ENCODE data around the gene STING1. TPM values are rescaled to one million over a fixed set of nuclear protein-coding genes. Genes with fewer than 3 reads are reported as not detected.

STING1 gene
- total and polyA plus RNA-seq, 2 donors (not counting 3 experiments of a cell fraction or from before 2014, with no cell fraction given), result 108 to 143 TPM

DNA sequence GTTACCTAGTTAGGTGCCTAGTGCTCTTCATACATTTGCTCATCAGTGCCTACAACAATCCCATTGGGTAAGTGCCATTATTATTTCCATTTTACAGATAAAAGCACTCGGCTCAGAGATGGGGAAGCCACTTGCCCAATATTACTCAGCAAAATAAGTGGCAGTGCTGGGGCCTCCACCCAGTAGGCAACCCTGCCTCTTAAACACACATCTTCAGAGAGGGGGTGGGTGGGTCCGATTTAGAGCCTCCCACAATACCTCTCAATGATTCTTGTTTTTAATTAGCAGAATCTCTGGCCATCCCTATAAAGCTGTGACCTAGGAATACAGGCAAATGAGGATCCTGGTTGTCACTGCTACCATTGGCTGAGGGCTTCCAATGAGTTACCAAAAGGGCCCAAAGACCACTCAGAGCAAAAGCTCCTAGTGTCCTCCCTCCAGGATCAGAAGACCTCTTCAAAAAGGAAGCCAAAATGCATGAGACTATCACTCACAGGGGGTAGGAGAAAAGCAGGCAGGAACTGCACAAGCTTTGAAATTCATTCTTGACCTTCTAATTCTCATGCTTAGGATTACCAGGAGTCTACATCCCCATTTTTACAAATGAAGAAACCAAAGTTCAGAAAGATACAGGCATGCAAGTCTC, 42.5 kb upstream of the STING1 start:
- Histone ChIP-seq H3K27me3 (ENCODE audit: control insufficient read depth in 2 of 2, insufficient read depth in 2 of 2, low read length in 2 of 2) (no peaks in the 10 kb centered on the region), H3K36me3 (ENCODE audit: control insufficient read depth in 2 of 2, extremely low read depth in 1 of 2, insufficient read depth in 2 of 2, low read length in 2 of 2) (no peaks in the 10 kb centered on the region), H3K9ac (replicated peaks; ENCODE audit: extremely low read depth, insufficient read depth, low read length) (no peak overlapping the region), H3K9me3 (replicated peaks; ENCODE audit: control insufficient read depth, insufficient read depth, low read length) (no peaks in the 10 kb centered on the region), H3K27ac (ENCODE audit: insufficient read depth, low read depth, low read length) (no peak overlapping the region), H3K4me3 (replicated peaks in 1 of 3; ENCODE audit: insufficient read depth in 1 of 3, low read depth in 1 of 3, low read length in 3 of 3) (no peak overlapping the region), H4K20me1 (replicated peaks; ENCODE audit: control insufficient read depth, extremely low read depth, insufficient read depth, low read length) (no peaks in the 10 kb centered on the region), H3K4me1 (ENCODE audit: control insufficient read depth, extremely low read depth, insufficient read depth, low read length) (no peaks in the 10 kb centered on the region), H3K79me2 (ENCODE audit: control insufficient read depth, insufficient read depth, low read length) (no peaks in the 10 kb centered on the region), H3K9me1 (replicated peaks; ENCODE audit: control insufficient read depth, extremely low read depth, insufficient read depth, low read length) (no peaks in the 10 kb centered on the region), H2AFZ (ENCODE audit: low read depth, low read length) (no peak overlapping the region), H3K4me2 (ENCODE audit: insufficient read depth, low read length) (no peak overlapping the region)
- dilution Hi-C loops (cut with MboI; ENCODE audit: extremely low pct_ligation_motif_present, low sequenced_read_pairs) (loop anchor here (5.0 to 10.0 kb wide), 2 partner anchors 47 to 110 kb away; no protein-coding TSS in a partner anchor), intact Hi-C loops (cut with micrococcal nuclease) (no loop called here)
- FAIRE-seq (no peak), DNase-seq (ENCODE audit: low read depth, low spot score) (no peak)
- TF ChIP-seq GATA2 (IDR thresholded peaks at IDR 0.05; ENCODE audit: insufficient read depth, insufficient read length, low read depth, low read length) (no peak), MAX (IDR thresholded peaks at IDR 0.05; ENCODE audit: insufficient read depth, insufficient read length) (no peak), EZH2 (IDR thresholded peaks at IDR 0.05; ENCODE audit: borderline replicate concordance, low read depth, low read length, severe bottlenecking) (no peak), POLR2A (IDR thresholded peaks at IDR 0.05; ENCODE audit: low read depth, low read length) (no peak), MYC (IDR thresholded peaks at IDR 0.05; ENCODE audit: low read depth, low read length) (no peak), CTCF (IDR thresholded peaks at IDR 0.05; ENCODE audit: extremely low read depth in 1 of 2, insufficient read depth in 1 of 2, low read depth in 1 of 2, low read length in 2 of 2) (no peak), FOS (IDR thresholded peaks at IDR 0.05; ENCODE audit: borderline replicate concordance, insufficient read depth, low read length) (no peak), JUN (IDR thresholded peaks at IDR 0.05; ENCODE audit: borderline replicate concordance, insufficient read depth, insufficient read length, low read depth) (no peak), POLR2AphosphoS5 (IDR thresholded peaks at IDR 0.05; ENCODE audit: insufficient read depth, low read depth, low read length) (no peak)
- CTCF ChIA-PET, result interaction anchor here (1.0 kb wide), 1 partner anchor 12 kb away, joined by 3 read pairs; no protein-coding TSS in a partner anchor
- BruUV-seq (replicated peaks), result no TSS peak
- POLR2A ChIA-PET, result no interaction called here

All from endothelial cell of umbilical vein (primary cell).